GM21825 (cell line): ENCODE measurements around the gene PARD3.

Experiments used
- ATAC-seq: cut with Tn5 transposase; IDR thresholded peaks from one replicate; pipeline ENCODE4 v1.9.1; 2021; ENCODE audit warnings: mild to moderate bottlenecking, moderate library complexity; ENCODE audit not compliant: unreplicated experiment

The PARD3 gene

GRCh38 chr10:34593374-34593890 lies 221.7 kb downstream of the PARD3 start:
- ATAC-seq = no peak

- no peak for ATAC-seq
These were observed 224.3 kb downstream of the PARD3 start for GRCh38 chr10:34590793-34591192.

- ATAC-seq = no peak
These were observed 225.8 kb downstream of the PARD3 start for GRCh38 chr10:34589275-34589674.

GRCh38 chr10:34587680-34588019 lies 227.4 kb downstream of the PARD3 start:
- ATAC-seq = no peak

- ATAC-seq = no peak
These were observed 228.0 kb downstream of the PARD3 start for GRCh38 chr10:34587002-34587679.

- ATAC-seq = no peak
These were observed 229.5 kb downstream of the PARD3 start for GRCh38 chr10:34585422-34586112.

- ATAC-seq = no peak
These were observed 230.9 kb downstream of the PARD3 start for GRCh38 chr10:34584164-34584563.

- no peak for ATAC-seq
These were observed 233.1 kb downstream of the PARD3 start for GRCh38 chr10:34581801-34582532.

GRCh38 chr10:34580643-34581042 lies 234.5 kb downstream of the PARD3 start:
- ATAC-seq = no peak

- ATAC-seq = no peak
These were observed 234.9 kb downstream of the PARD3 start for GRCh38 chr10:34580214-34580613.

- no peak for ATAC-seq
These were observed 236.6 kb downstream of the PARD3 start for GRCh38 chr10:34578468-34578867.

- ATAC-seq = no peak
These were observed 238.3 kb downstream of the PARD3 start for GRCh38 chr10:34576797-34577196.

- ATAC-seq = no peak
These were observed 239.2 kb downstream of the PARD3 start for GRCh38 chr10:34575882-34576281.

GRCh38 chr10:34574353-34574934 lies 240.7 kb downstream of the PARD3 start:
- ATAC-seq = no peak

- no peak for ATAC-seq
These were observed 244.2 kb downstream of the PARD3 start for GRCh38 chr10:34570887-34571286.

GRCh38 chr10:34567659-34568253 lies 247.3 kb downstream of the PARD3 start:
- ATAC-seq = no peak

- ATAC-seq = no peak
These were observed 249.2 kb downstream of the PARD3 start for GRCh38 chr10:34565934-34566333.

- no peak for ATAC-seq
These were observed 257.0 kb downstream of the PARD3 start for GRCh38 chr10:34558093-34558583.

- ATAC-seq = no peak
These were observed 257.9 kb downstream of the PARD3 start for GRCh38 chr10:34557173-34557572.

GRCh38 chr10:34555653-34556052 lies 259.4 kb downstream of the PARD3 start:
- no peak for ATAC-seq

- no peak for ATAC-seq
These were observed 261.3 kb downstream of the PARD3 start for GRCh38 chr10:34553747-34554146.
